Activated naive CD8-positive, alpha-beta T cell treated with anti-CD3 and anti-CD28 coated beads, Interleukin-2, amount 10 ng/mL, durations not matched to agents 7 days and 5 days (primary cell): Measurements from ENCODE around the gene SCMH1. TPM values are rescaled to one million over a fixed set of nuclear protein-coding genes. Genes with fewer than 3 reads are reported as not detected.

Experiments used
- ATAC-seq: fragments of 150-1000 bp; cut with Tn5 transposase; one replicate; pipeline ENCODE4 v1.10.0; 2021; ENCODE audit warnings: low read depth, moderate library complexity
- POLR2A ChIA-PET: fragments of 350-600 bp; sonication (Branson Sonifier 250); formaldehyde crosslinking; loops from one replicate; lab custom pipeline; 2021; ENCODE audit warnings: antibody characterized with exemption; lab: Charles Lee
- DNase-seq: peaks from one replicate; pipeline ENCODE4 v3.0.0; 2021
- H3K27ac Mint-ChIP-seq: one replicate; pipeline ENCODE4 v1.8.0; 2022; ENCODE audit warnings: mild to moderate bottlenecking, mixed read lengths
- H3K27me3 Mint-ChIP-seq: one replicate; pipeline ENCODE4 v1.8.0; 2022; ENCODE audit warnings: mild to moderate bottlenecking, moderate library complexity, mixed read lengths
- H3K36me3 Mint-ChIP-seq: one replicate; pipeline ENCODE4 v1.8.0; 2021; ENCODE audit warnings: mild to moderate bottlenecking, mixed read lengths
- H3K4me1 Mint-ChIP-seq: one replicate; pipeline ENCODE4 v1.8.0; 2021; ENCODE audit warnings: mixed read lengths
- H3K4me3 Mint-ChIP-seq: one replicate; pipeline ENCODE4 v1.8.0; 2022; ENCODE audit warnings: mild to moderate bottlenecking, moderate library complexity, mixed read lengths
- H3K9me3 Mint-ChIP-seq: one replicate; pipeline ENCODE4 v1.8.0; 2021; ENCODE audit warnings: mixed read lengths
- total RNA-seq, 2 experiments: library from RNA; stranded (reverse); gene quantifications; one replicate each; pipeline ENCODE4 v1.2.3, GENCODE V29; 2021

SCMH1 gene
- total RNA-seq, 2 experiments from 2014 or later = 24.2 to 25.5 TPM

GRCh38 chr1:40981691-40982448, 260.2 kb downstream of the SCMH1 start:
- Mint-ChIP-seq H3K9me3 (no peaks in the 10 kb centered on the region), H3K36me3 (peaks cover 19% of the 10 kb centered on the region), H3K4me1 (peaks cover 37% of the 10 kb centered on the region), H3K4me3 (peak overlapping the region; percentile 93), H3K27me3 (no peaks in the 10 kb centered on the region), H3K27ac (peak overlapping the region; percentile 68)
- POLR2A ChIA-PET = interaction anchor here (0.9 kb wide), 1 partner anchor 10 kb away, joined by 3 read pairs; no protein-coding TSS in a partner anchor
- no peak for DNase-seq
- ATAC-seq = no peak

GRCh38 chr1:40980453-40981121, 261.5 kb downstream of the SCMH1 start:
- POLR2A ChIA-PET = interaction anchor here (0.6 to 2.7 kb wide), 19 partner anchors 10 to 1787 kb away, joined by 3 to 28 read pairs (median 3); partner anchors contain the start of genes C1orf50, CITED4, EXO5 and NFYC
- ATAC-seq = peak; percentile 8
- Mint-ChIP-seq H3K9me3 (no peaks in the 10 kb centered on the region), H3K4me3 (peak overlapping the region; percentile 93), H3K36me3 (peaks cover 19% of the 10 kb centered on the region), H3K27me3 (no peaks in the 10 kb centered on the region), H3K27ac (peak overlapping the region; percentile 95), H3K4me1 (peaks cover 40% of the 10 kb centered on the region)
- DNase-seq = peak; percentile 47

GRCh38 chr1:40980068-40980452, 262.0 kb downstream of the SCMH1 start:
- Mint-ChIP-seq H3K27ac (peak overlapping the region; percentile 95), H3K27me3 (no peaks in the 10 kb centered on the region), H3K4me1 (peaks cover 40% of the 10 kb centered on the region), H3K4me3 (peak overlapping the region; percentile 93), H3K36me3 (peaks cover 19% of the 10 kb centered on the region), H3K9me3 (no peaks in the 10 kb centered on the region)
- ATAC-seq (peak; percentile 23), DNase-seq (no peak)
- POLR2A ChIA-PET = interaction anchor here (0.6 to 2.7 kb wide), 21 partner anchors 11 to 1787 kb away, joined by 3 to 28 read pairs (median 3); partner anchors contain the start of genes C1orf50, CITED4, EXO5 and NFYC

- ATAC-seq (peak; percentile 92), DNase-seq (peak; percentile 98)
- Mint-ChIP-seq H3K36me3 (peaks cover 16% of the 10 kb centered on the region), H3K27ac (peak within 1 kb of the TSS; percentile 96), H3K4me3 (peak within 1 kb of the TSS; percentile 93), H3K4me1 (peaks cover 37% of the 10 kb centered on the region), H3K9me3 (no peaks in the 10 kb centered on the region), H3K27me3 (no peaks in the 10 kb centered on the region)
- POLR2A ChIA-PET = interaction anchor here (0.8 to 2.7 kb wide), 21 partner anchors 14 to 1788 kb away, joined by 3 to 28 read pairs (median 3); partner anchors contain the start of genes C1orf50, CITED4, EXO5 and NFYC
Measured at GRCh38 chr1:40979241-40980067, 262.7 kb downstream of the SCMH1 start, which contains the start of gene CTPS1. CTPS1 (plus strand) TSS chr1:40979696; CDS start chr1:40983291, 3,595 bp downstream.

GRCh38 chr1:40978886-40979240, 263.2 kb downstream of the SCMH1 start:
- Mint-ChIP-seq H3K4me1 (peaks cover 36% of the 10 kb centered on the region), H3K36me3 (peaks cover 12% of the 10 kb centered on the region), H3K9me3 (no peaks in the 10 kb centered on the region), H3K27me3 (peaks cover 1% of the 10 kb centered on the region), H3K27ac (peak overlapping the region; percentile 96), H3K4me3 (peak overlapping the region; percentile 86)
- ATAC-seq (no peak), DNase-seq (no peak)
- POLR2A ChIA-PET = interaction anchor here (0.6 to 2.7 kb wide), 11 partner anchors 14 to 471 kb away, joined by 3 to 28 read pairs (median 6); partner anchors contain the start of genes CITED4, EXO5, NFYC and ZNF684

GRCh38 chr1:40977716-40978115, 264.4 kb downstream of the SCMH1 start:
- ATAC-seq = no peak
- H3K9me3 Mint-ChIP-seq = no peaks in the 10 kb centered on the region
- peaks cover 7% of the 10 kb centered on the region for H3K36me3 Mint-ChIP-seq
- H3K4me1 Mint-ChIP-seq = peaks cover 33% of the 10 kb centered on the region
- peaks cover 3% of the 10 kb centered on the region for H3K27me3 Mint-ChIP-seq
- POLR2A ChIA-PET = interaction anchor here (0.6 to 1.2 kb wide), 2 partner anchors 96 to 286 kb away, joined by 3 to 5 read pairs; partner anchors contain the start of gene NFYC
- no peak overlapping the region for H3K4me3 Mint-ChIP-seq
- no peak overlapping the region for H3K27ac Mint-ChIP-seq
- DNase-seq = no peak

Other genes starting within 250 kb of the SCMH1 start
- under 1 TPM; 0.55 to 0.60 TPM for gene SLFNL1, start 220.6 kb downstream of the SCMH1 start, total RNA-seq
- gene FOXO6, start 119.1 kb upstream of the SCMH1 start, total RNA-seq = not detected
- not detected for gene EDN2, start 242.4 kb upstream of the SCMH1 start, total RNA-seq